ENCODE measurements around the gene MTMR10. TPM values are rescaled to one million over a fixed set of nuclear protein-coding genes. Genes with fewer than 3 reads are reported as not detected.

Gene MTMR10
- total RNA-seq, 4 donors from 2014 or later: 36.6 to 63.4 (median 40.4) TPM

DNA sequence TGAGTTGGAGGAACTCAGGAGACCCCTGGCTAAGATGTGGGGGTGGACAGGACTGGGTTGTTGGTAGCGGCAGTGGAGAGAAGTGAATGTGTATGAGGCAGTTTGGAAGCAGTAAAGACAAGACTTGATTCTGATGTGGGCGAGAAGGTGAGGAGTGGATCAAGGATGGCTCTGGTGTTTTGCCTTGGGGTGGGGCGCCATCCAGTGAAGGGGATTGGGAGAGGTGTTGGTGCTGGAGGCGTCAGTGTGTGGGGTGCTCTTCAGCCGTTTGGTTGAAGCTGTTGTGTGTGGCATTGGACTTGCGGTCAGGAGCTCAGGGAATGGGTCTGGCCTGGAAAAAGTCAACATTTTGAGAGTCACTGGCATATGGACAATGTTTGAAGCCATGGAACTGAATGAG lies 74.4 kb downstream of the MTMR10 start:
- H3K27me3 ChIP-seq: no peaks in the 10 kb centered on the region
- no peaks in the 10 kb centered on the region for H3K9me3 ChIP-seq
- no peak overlapping the region for H3K27ac ChIP-seq
- peaks cover 5 to 60% of the 10 kb centered on the region in 2 donors for H3K36me3 ChIP-seq
- no peak overlapping the region for H3K4me3 ChIP-seq
- DNase-seq (no peak), ATAC-seq (no peak)
- in situ Hi-C loops (cut with MboI; ENCODE audit: low sequenced_read_pairs in 4 of 4) (no loop called here), intact Hi-C loops (cut with DNase I; ENCODE audit: low total_unique reads) (no loop called here)
- peaks cover 8 to 22% of the 10 kb centered on the region in 2 donors for H3K4me1 ChIP-seq
- TF ChIP-seq POLR2A (IDR thresholded peaks at IDR 0.05): no peak
- TF ChIP-seq, protein P1, sequence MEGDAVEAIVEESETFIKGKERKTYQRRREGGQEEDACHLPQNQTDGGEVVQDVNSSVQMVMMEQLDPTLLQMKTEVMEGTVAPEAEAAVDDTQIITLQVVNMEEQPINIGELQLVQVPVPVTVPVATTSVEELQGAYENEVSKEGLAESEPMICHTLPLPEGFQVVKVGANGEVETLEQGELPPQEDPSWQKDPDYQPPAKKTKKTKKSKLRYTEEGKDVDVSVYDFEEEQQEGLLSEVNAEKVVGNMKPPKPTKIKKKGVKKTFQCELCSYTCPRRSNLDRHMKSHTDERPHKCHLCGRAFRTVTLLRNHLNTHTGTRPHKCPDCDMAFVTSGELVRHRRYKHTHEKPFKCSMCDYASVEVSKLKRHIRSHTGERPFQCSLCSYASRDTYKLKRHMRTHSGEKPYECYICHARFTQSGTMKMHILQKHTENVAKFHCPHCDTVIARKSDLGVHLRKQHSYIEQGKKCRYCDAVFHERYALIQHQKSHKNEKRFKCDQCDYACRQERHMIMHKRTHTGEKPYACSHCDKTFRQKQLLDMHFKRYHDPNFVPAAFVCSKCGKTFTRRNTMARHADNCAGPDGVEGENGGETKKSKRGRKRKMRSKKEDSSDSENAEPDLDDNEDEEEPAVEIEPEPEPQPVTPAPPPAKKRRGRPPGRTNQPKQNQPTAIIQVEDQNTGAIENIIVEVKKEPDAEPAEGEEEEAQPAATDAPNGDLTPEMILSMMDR (IDR thresholded peaks at IDR 0.05 in 4 of 5, conservative IDR thresholded peaks at IDR 0.05 in 1 of 5): no peak

DNA sequence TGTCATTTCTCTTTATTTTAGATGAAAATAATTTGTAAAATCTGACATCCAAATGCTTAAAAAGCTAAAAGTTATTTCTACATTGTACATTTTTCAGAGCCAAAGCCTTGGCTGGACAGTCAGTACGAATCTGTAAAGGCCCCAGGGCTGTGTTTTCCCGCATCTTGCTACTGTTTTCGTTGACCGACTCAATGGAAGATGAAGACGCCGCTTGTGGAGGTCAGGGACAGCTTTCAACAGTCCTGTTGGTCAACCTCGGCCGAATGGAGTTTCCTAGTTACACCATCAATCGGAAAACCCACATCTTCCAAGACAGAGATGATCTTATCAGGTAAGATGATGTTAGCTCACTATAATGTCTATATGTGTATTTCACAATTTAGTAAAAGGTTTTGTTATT lies 77.7 kb downstream of the MTMR10 start:
- in situ Hi-C loops (cut with MboI; ENCODE audit: low sequenced_read_pairs in 4 of 4) (no loop called here), intact Hi-C loops (cut with DNase I; ENCODE audit: low total_unique reads) (no loop called here)
- no peak overlapping the region for H3K4me3 ChIP-seq
- no peak for TF ChIP-seq POLR2A (IDR thresholded peaks at IDR 0.05)
- TF ChIP-seq, protein P1 (IDR thresholded peaks at IDR 0.05 in 4 of 5, conservative IDR thresholded peaks at IDR 0.05 in 1 of 5): no peak
- peaks cover 5 to 76% of the 10 kb centered on the region in 2 donors for H3K36me3 ChIP-seq
- no peaks in the 10 kb centered on the region for H3K4me1 ChIP-seq
- H3K27me3 ChIP-seq: no peaks in the 10 kb centered on the region
- H3K27ac ChIP-seq: no peak overlapping the region
- H3K9me3 ChIP-seq: no peaks in the 10 kb centered on the region
- no peak for ATAC-seq
- no peak for DNase-seq

DNA sequence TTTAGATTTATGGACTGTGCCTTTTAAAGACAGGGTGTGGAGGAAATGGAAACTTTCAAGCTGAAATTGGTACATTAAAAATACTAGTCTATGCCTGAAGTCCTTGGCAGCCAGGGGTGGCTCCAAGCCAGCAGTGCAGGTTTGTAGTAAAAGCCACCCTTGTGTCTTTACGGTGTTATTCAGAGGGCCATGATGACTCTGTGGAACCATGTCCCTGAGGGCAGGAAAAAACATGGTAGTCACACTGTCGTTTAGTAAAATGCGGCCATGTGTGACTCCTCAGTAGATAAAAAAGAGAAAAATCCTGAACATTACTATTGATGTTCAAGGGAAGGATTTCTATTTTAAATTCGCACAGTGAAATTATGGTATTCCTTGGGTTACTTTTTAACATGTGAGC lies 85.1 kb downstream of the MTMR10 start:
- intact Hi-C loops (cut with DNase I; ENCODE audit: low total_unique reads) (loop anchor here (10.0 kb wide), 2 partner anchors 308 to 968 kb away; partner anchors contain the start of gene OTUD7A), in situ Hi-C loops (cut with MboI; ENCODE audit: low sequenced_read_pairs in 4 of 4) (loop anchor here in 2 of 4 donors (10.0 kb wide), 2 partner anchors 68 to 78 kb away; no protein-coding TSS in a partner anchor)
- DNase-seq (no peak), ATAC-seq (no peak)
- no peak for TF ChIP-seq POLR2A (IDR thresholded peaks at IDR 0.05)
- TF ChIP-seq, protein P1 (IDR thresholded peaks at IDR 0.05 in 4 of 5, conservative IDR thresholded peaks at IDR 0.05 in 1 of 5): no peak
- peak overlapping the region in 3 of 4 donors; percentile 11 to 32 (median 22) for H3K27ac ChIP-seq
- H3K36me3 ChIP-seq: peaks cover 0 to 22% of the 10 kb centered on the region in 2 donors
- H3K27me3 ChIP-seq: no peaks in the 10 kb centered on the region
- peaks cover 26 to 31% of the 10 kb centered on the region in 2 donors for H3K4me1 ChIP-seq
- H3K4me3 ChIP-seq: no peak overlapping the region
- no peaks in the 10 kb centered on the region for H3K9me3 ChIP-seq

DNA sequence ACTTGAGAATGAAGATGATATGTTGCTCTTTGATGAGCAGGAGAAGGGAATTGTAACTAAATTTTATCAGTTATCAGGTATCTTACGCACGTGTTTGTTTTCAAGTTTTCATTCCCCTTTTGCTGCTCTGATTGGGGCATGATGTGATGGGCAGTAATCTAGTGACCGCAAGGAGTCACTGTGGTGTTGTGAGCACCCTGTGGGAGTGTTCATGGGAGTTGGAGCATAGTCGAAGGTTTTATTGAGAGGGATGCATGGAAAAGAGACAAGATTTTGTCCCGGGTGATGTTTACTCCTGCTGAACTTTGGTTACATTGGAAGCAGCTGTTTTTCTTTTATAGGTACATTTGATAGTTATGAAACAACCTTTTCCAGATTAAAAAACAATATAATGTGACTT lies 85.6 kb downstream of the MTMR10 start:
- no peaks in the 10 kb centered on the region for H3K9me3 ChIP-seq
- H3K4me1 ChIP-seq: peaks cover 26 to 31% of the 10 kb centered on the region in 2 donors
- intact Hi-C loops (cut with DNase I; ENCODE audit: low total_unique reads): loop anchor here (2.0 to 10.0 kb wide), 3 partner anchors 85 to 969 kb away; partner anchors contain the start of genes MTMR10 and OTUD7A
- peaks cover 0 to 17% of the 10 kb centered on the region in 2 donors for H3K36me3 ChIP-seq
- H3K27me3 ChIP-seq: no peaks in the 10 kb centered on the region
- no peak for ATAC-seq
- no peak for DNase-seq
- TF ChIP-seq POLR2A (IDR thresholded peaks at IDR 0.05): no peak
- TF ChIP-seq, protein P1 (IDR thresholded peaks at IDR 0.05 in 4 of 5, conservative IDR thresholded peaks at IDR 0.05 in 1 of 5): no peak
- in situ Hi-C loops (cut with MboI; ENCODE audit: low sequenced_read_pairs in 4 of 4): loop anchor here in 2 of 4 donors (10.0 kb wide), 2 partner anchors 69 to 79 kb away; no protein-coding TSS in a partner anchor
- no peak overlapping the region for H3K4me3 ChIP-seq
- H3K27ac ChIP-seq: peak overlapping the region in 1 of 4 donors; percentile 32

All from gastrocnemius medialis (tissue), 4 donors.